ENCODE data around the gene SYT14.
"Not testable (repeated sequence)": the region's sequence is repeated elsewhere in the genome, so short reads cannot be mapped to it uniquely, and the experiment has no call there.

The SYT14 gene

DNA sequence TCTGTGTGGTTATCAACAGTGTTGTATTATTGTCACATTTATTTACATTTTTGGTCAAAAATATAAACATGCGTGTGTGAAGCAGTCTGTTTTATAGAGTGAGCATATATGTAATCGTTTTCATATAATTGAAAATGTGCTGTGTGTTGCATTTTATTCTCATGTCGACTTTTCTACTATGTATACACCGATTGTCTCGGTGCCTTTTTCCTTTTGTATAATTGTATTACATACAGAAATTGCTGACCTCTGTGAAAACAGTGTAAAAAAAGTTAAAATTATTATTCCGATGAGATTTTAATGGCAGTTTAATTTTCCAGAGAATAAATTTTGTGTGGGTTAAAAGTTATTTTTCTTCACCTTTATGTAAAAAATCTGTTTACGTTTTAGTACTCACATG lies 232.2 kb downstream of the SYT14 start:
- Histone ChIP-seq H3K9ac (no peak overlapping the region), H4K20me1 (ENCODE audit: insufficient read depth) (no peaks in the 10 kb centered on the region), H3K4me1 (ENCODE audit: low read depth, poor library complexity, severe bottlenecking) (no peaks in the 10 kb centered on the region), H3K27me3 (ENCODE audit: insufficient read depth, low read depth) (no peaks in the 10 kb centered on the region), H3K4me3 (IDR thresholded peaks at IDR 0.05; ENCODE audit: insufficient read depth, low read depth, low read length) (no peak overlapping the region), H3K36me3 (ENCODE audit: insufficient read depth) (no peaks in the 10 kb centered on the region), H2AFZ (ENCODE audit: low read depth) (no peak overlapping the region), H3K79me2 (ENCODE audit: insufficient read depth, low read depth) (no peaks in the 10 kb centered on the region), H3K27ac (no peak overlapping the region), H3K4me2 (no peak overlapping the region)
- TF ChIP-seq, protein P1, sequence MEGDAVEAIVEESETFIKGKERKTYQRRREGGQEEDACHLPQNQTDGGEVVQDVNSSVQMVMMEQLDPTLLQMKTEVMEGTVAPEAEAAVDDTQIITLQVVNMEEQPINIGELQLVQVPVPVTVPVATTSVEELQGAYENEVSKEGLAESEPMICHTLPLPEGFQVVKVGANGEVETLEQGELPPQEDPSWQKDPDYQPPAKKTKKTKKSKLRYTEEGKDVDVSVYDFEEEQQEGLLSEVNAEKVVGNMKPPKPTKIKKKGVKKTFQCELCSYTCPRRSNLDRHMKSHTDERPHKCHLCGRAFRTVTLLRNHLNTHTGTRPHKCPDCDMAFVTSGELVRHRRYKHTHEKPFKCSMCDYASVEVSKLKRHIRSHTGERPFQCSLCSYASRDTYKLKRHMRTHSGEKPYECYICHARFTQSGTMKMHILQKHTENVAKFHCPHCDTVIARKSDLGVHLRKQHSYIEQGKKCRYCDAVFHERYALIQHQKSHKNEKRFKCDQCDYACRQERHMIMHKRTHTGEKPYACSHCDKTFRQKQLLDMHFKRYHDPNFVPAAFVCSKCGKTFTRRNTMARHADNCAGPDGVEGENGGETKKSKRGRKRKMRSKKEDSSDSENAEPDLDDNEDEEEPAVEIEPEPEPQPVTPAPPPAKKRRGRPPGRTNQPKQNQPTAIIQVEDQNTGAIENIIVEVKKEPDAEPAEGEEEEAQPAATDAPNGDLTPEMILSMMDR (conservative IDR thresholded peaks at IDR 0.05; ENCODE audit: low read depth, low read length) = no peak

DNA sequence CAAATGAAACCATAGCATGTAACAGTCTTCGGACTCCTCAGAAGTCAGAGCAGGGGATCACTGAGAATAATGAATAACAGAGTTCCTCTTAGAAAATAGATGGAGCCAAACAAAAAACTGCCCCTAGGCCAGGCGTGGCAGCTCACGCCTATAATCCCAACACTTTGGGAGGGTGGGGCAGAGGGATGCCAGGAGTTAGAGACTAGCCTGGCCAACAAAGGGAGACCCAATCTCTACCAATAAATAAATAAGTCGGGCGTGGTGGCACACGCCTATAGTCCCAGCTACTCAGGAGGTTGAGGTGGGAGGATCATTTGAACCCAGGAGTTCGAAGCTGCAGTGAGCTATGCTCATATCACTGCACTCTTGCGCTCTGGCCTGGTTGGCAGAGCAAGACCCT lies 236.1 kb downstream of the SYT14 start:
- TF ChIP-seq, protein P1 (conservative IDR thresholded peaks at IDR 0.05; ENCODE audit: low read depth, low read length) = no peak

DNA sequence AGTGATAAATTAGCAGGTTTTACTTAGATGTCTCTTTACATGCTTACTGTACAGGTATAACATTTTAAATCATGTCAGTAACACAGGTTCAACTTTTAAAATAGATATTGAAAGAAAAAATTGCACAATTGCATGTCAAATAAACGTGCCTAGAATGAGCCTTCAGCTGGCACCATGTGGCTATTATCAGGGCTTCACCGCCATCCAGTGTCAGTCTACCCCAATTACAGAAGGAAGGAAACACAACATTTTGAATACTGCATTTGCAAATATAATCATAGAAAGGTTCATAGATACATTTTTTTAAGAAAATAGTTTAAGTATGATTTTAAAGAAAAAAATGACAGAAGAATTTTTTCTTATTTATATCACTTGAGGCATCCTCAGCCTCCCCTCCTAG lies 247.0 kb downstream of the SYT14 start:
- TF ChIP-seq, protein P1 (conservative IDR thresholded peaks at IDR 0.05; ENCODE audit: low read depth, low read length) = no peak
- H2AFZ ChIP-seq (ENCODE audit: low read depth) = no peak overlapping the region
- H3K4me2 ChIP-seq = no peak overlapping the region
- H3K27me3 ChIP-seq (ENCODE audit: insufficient read depth, low read depth) = no peaks in the 10 kb centered on the region
- no peak overlapping the region for H3K27ac ChIP-seq
- no peaks in the 10 kb centered on the region for H4K20me1 ChIP-seq (ENCODE audit: insufficient read depth)
- H3K79me2 ChIP-seq (ENCODE audit: insufficient read depth, low read depth) = no peaks in the 10 kb centered on the region
- H3K4me3 ChIP-seq (IDR thresholded peaks at IDR 0.05; ENCODE audit: insufficient read depth, low read depth, low read length) = no peak overlapping the region
- H3K4me1 ChIP-seq (ENCODE audit: low read depth, poor library complexity, severe bottlenecking) = no peaks in the 10 kb centered on the region
- no peak overlapping the region for H3K9ac ChIP-seq
- no peaks in the 10 kb centered on the region for H3K36me3 ChIP-seq (ENCODE audit: insufficient read depth)

More for the DNA sequence above, 236.1 kb downstream of the SYT14 start:
- Histone ChIP-seq H3K4me3 (IDR thresholded peaks at IDR 0.05; ENCODE audit: insufficient read depth, low read depth, low read length) (no peak overlapping the region), H3K36me3 (ENCODE audit: insufficient read depth) (no peaks in the 10 kb centered on the region), H3K79me2 (ENCODE audit: insufficient read depth, low read depth) (no peaks in the 10 kb centered on the region), H4K20me1 (ENCODE audit: insufficient read depth) (no peaks in the 10 kb centered on the region), H3K27me3 (ENCODE audit: insufficient read depth, low read depth) (no peaks in the 10 kb centered on the region), H3K4me1 (ENCODE audit: low read depth, poor library complexity, severe bottlenecking) (no peaks in the 10 kb centered on the region), H3K4me2 (no peak overlapping the region), H3K27ac (no peak overlapping the region), H2AFZ (ENCODE audit: low read depth) (no peak overlapping the region), H3K9ac (no peak overlapping the region)

DNA sequence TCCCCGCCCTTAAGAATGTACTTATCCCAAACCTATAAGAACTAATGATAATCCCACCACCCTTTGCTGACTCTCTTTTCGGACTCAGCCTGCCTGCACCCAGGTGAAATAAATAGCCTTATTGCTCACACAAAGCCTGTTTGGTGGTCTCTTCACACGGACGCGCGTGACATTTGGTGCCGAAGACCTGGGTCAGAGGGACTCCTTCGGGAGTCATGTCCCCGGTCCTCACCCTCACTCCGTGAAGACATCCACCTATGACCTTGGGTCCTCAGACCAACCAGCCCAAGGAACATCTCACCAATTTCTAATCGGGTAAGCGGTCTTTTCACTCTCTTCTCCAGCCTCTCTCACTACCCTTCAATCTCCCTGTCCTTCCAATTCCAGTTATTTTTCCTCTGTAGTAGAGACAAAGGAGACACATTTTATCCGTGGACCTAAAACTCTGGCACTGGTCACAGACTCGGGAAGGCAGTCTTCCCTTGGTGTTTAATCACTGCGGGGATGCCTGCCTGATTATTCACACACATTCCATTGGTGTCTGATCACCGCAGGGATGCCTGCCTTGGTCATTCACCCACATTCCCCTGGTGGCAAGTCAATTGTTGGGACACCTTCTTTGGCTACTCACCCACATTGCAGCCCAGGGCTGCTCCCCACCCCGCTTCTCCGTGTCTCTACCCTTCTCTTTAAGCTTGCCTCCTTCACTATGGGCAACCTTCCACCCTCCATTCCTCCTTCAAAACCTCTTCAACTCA lies 250.0 kb downstream of the SYT14 start:
- not testable (repeated sequence) for H2AFZ ChIP-seq (ENCODE audit: low read depth); H4K20me1 ChIP-seq (ENCODE audit: insufficient read depth); H3K27ac ChIP-seq; H3K4me1 ChIP-seq (ENCODE audit: low read depth, poor library complexity, severe bottlenecking); H3K4me2 ChIP-seq; H3K79me2 ChIP-seq (ENCODE audit: insufficient read depth, low read depth); H3K27me3 ChIP-seq (ENCODE audit: insufficient read depth, low read depth); H3K36me3 ChIP-seq (ENCODE audit: insufficient read depth); H3K4me3 ChIP-seq (IDR thresholded peaks at IDR 0.05; ENCODE audit: insufficient read depth, low read depth, low read length); H3K9ac ChIP-seq

DNA sequence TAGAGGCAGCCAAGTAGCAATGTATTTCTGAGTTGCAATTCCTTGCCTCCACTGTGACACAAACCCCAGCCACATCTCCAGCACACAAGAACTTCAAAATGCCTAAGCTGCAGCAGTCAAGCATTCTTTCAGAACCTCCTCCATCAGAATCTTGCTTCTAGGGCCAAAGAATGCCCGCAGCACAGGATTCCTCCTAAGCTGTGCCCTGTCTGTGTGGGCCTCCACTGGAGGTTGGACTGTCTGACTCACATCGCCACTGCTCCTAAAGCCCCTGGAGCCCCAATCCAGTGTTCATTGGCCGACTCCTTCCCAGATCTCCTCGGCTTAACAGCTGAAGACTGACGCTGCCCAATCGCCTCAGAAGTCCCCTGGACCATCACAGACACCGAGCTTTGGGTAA lies 251.4 kb downstream of the SYT14 start:
- H2AFZ ChIP-seq (ENCODE audit: low read depth) = no peak overlapping the region
- TF ChIP-seq, protein P1 (conservative IDR thresholded peaks at IDR 0.05; ENCODE audit: low read depth, low read length) = no peak
- H3K79me2 ChIP-seq (ENCODE audit: insufficient read depth, low read depth) = no peaks in the 10 kb centered on the region

More for the DNA sequence above, 251.4 kb downstream of the SYT14 start:
- H3K4me2 ChIP-seq = no peak overlapping the region
- no peak overlapping the region for H3K4me3 ChIP-seq (IDR thresholded peaks at IDR 0.05; ENCODE audit: insufficient read depth, low read depth, low read length)
- H3K4me1 ChIP-seq (ENCODE audit: low read depth, poor library complexity, severe bottlenecking) = no peaks in the 10 kb centered on the region
- H3K9ac ChIP-seq = no peak overlapping the region
- no peak overlapping the region for H3K27ac ChIP-seq
- H3K27me3 ChIP-seq (ENCODE audit: insufficient read depth, low read depth) = no peaks in the 10 kb centered on the region
- H3K36me3 ChIP-seq (ENCODE audit: insufficient read depth) = no peaks in the 10 kb centered on the region
- H4K20me1 ChIP-seq (ENCODE audit: insufficient read depth) = no peaks in the 10 kb centered on the region

Measured in KMS-11 (cell line).